Measurements from ENCODE around the gene EDIL3. TPM values are rescaled to one million over a fixed set of nuclear protein-coding genes. Genes with fewer than 3 reads are reported as not detected.

Gene EDIL3
- total and polyA plus RNA-seq, 2 donors (not counting 3 experiments of a cell fraction or from before 2014, with no cell fraction given): 9.1 to 28.8 TPM

GRCh38 chr5:83991566-83992224 lies 393.0 kb downstream of the EDIL3 start:
- no peak overlapping the region for H3K4me2 ChIP-seq (ENCODE audit: insufficient read depth, low read length)
- TF ChIP-seq MYC (IDR thresholded peaks at IDR 0.05; ENCODE audit: low read depth, low read length): no peak
- no peak for TF ChIP-seq POLR2AphosphoS5 (IDR thresholded peaks at IDR 0.05; ENCODE audit: insufficient read depth, low read depth, low read length)
- no peak for TF ChIP-seq JUN (IDR thresholded peaks at IDR 0.05; ENCODE audit: borderline replicate concordance, insufficient read depth, insufficient read length, low read depth)
- TF ChIP-seq, protein P1, sequence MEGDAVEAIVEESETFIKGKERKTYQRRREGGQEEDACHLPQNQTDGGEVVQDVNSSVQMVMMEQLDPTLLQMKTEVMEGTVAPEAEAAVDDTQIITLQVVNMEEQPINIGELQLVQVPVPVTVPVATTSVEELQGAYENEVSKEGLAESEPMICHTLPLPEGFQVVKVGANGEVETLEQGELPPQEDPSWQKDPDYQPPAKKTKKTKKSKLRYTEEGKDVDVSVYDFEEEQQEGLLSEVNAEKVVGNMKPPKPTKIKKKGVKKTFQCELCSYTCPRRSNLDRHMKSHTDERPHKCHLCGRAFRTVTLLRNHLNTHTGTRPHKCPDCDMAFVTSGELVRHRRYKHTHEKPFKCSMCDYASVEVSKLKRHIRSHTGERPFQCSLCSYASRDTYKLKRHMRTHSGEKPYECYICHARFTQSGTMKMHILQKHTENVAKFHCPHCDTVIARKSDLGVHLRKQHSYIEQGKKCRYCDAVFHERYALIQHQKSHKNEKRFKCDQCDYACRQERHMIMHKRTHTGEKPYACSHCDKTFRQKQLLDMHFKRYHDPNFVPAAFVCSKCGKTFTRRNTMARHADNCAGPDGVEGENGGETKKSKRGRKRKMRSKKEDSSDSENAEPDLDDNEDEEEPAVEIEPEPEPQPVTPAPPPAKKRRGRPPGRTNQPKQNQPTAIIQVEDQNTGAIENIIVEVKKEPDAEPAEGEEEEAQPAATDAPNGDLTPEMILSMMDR (IDR thresholded peaks at IDR 0.05; ENCODE audit: extremely low read depth in 1 of 2, insufficient read depth in 1 of 2, low read depth in 1 of 2, low read length in 2 of 2): no peak
- no peak for TF ChIP-seq GATA2 (IDR thresholded peaks at IDR 0.05; ENCODE audit: insufficient read depth, insufficient read length, low read depth, low read length)
- no peak for TF ChIP-seq POLR2A (IDR thresholded peaks at IDR 0.05; ENCODE audit: low read depth, low read length)
- CTCF ChIA-PET: interaction anchor here (1.6 kb wide), 1 partner anchor 12 kb away, joined by 3 read pairs; no protein-coding TSS in a partner anchor
- no peaks in the 10 kb centered on the region for H4K20me1 ChIP-seq (replicated peaks; ENCODE audit: control insufficient read depth, extremely low read depth, insufficient read depth, low read length)
- POLR2A ChIA-PET: no interaction called here
- H3K9me3 ChIP-seq (replicated peaks; ENCODE audit: control insufficient read depth, insufficient read depth, low read length): no peaks in the 10 kb centered on the region
- H3K9ac ChIP-seq (replicated peaks; ENCODE audit: extremely low read depth, insufficient read depth, low read length): no peak overlapping the region
- FAIRE-seq (no peak), DNase-seq (ENCODE audit: low read depth, low spot score) (no peak)
- no peaks in the 10 kb centered on the region for H3K4me1 ChIP-seq (ENCODE audit: control insufficient read depth, extremely low read depth, insufficient read depth, low read length)
- dilution Hi-C loops (cut with MboI; ENCODE audit: extremely low pct_ligation_motif_present, low sequenced_read_pairs) (no loop called here), intact Hi-C loops (cut with micrococcal nuclease) (no loop called here)
- no peak overlapping the region for H3K4me3 ChIP-seq (replicated peaks in 1 of 3; ENCODE audit: insufficient read depth in 1 of 3, low read depth in 1 of 3, low read length in 3 of 3)
- no peak overlapping the region for H3K27ac ChIP-seq (ENCODE audit: insufficient read depth, low read depth, low read length)
- H3K36me3 ChIP-seq (ENCODE audit: control insufficient read depth in 2 of 2, extremely low read depth in 1 of 2, insufficient read depth in 2 of 2, low read length in 2 of 2): no peaks in the 10 kb centered on the region
- H2AFZ ChIP-seq (ENCODE audit: low read depth, low read length): no peak overlapping the region
- no peaks in the 10 kb centered on the region for H3K9me1 ChIP-seq (replicated peaks; ENCODE audit: control insufficient read depth, extremely low read depth, insufficient read depth, low read length)
- no peaks in the 10 kb centered on the region for H3K27me3 ChIP-seq (ENCODE audit: control insufficient read depth in 2 of 2, insufficient read depth in 2 of 2, low read length in 2 of 2)
- BruUV-seq (replicated peaks): no TSS peak
- no peaks in the 10 kb centered on the region for H3K79me2 ChIP-seq (ENCODE audit: control insufficient read depth, insufficient read depth, low read length)
